ENCODE results near the gene WDR12. TPM values are rescaled to one million over a fixed set of nuclear protein-coding genes. Genes with fewer than 3 reads are reported as not detected.
"Not testable (repeated sequence)": the region's sequence is repeated elsewhere in the genome, so short reads cannot be mapped to it uniquely, and the experiment has no call there.

The WDR12 gene
- total RNA-seq, 1 donor from 2014 or later, result 66.9 TPM

GRCh38 chr2:202905507-202905906 lies 6.0 kb downstream of the WDR12 start:
- intact Hi-C loops (cut with micrococcal nuclease), result not testable (repeated sequence)

- intact Hi-C loops (cut with micrococcal nuclease), result no loop called here
These were observed 26.3 kb downstream of the WDR12 start for GRCh38 chr2:202885190-202885589.

- intact Hi-C loops (cut with micrococcal nuclease), result no loop called here
These were observed 27.3 kb downstream of the WDR12 start for GRCh38 chr2:202883987-202884675.

- intact Hi-C loops (cut with micrococcal nuclease), result no loop called here
These were observed 29.9 kb downstream of the WDR12 start for GRCh38 chr2:202881570-202881969.

- intact Hi-C loops (cut with micrococcal nuclease), result no loop called here
These were observed 33.8 kb downstream of the WDR12 start for GRCh38 chr2:202877699-202878098.

DNA sequence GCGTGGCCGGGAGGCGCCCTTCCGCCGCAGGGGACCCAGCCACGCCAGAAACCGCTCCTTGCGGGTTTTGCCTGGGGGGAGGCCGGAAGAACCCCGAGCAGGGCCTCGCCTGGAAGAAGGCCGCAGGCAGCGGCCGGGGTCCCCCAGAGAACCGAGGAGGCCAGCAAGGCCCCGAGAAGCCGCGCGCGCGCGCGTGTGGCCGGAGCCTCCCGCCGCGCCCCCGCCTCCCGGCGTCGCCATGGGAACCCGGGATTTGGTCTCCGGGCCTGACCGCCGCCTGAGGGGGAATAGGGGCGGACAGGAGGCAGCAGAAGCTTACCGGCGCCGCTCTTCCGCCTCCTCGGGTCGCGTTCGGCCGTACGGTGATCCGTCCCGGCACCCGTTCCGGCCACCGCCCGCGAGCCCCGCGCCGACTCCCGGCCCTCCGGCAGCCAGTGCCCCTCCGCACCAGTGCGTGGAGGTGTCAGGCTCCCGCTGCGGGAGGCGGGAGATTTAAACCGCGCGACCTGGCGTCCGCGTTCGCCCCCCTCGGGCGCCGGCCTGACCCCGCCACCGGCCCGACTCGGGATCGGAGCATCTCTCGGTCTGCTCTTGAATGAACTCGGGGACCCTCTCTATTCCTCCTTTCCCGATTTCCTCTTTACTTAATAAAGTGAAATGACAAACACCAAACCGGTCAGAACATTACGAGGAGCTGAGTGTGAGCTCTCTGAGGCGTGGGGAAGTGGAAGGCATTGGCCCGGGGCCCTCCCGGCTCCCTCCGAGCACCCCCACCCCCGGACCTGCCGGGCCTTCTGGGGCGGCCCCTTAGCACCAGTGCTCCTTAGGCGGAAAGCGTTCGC lies 40.0 kb downstream of the WDR12 start, which contains the start of gene ICA1L:
Gene ICA1L, minus strand, starts transcription at position 467 of the 842 bp plus-strand sequence. CDS start 42,757 bp downstream, outside the sequence.
- intact Hi-C loops (cut with micrococcal nuclease), result loop anchor here (1.0 to 2.0 kb wide), 4 partner anchors 40 to 237 kb away; partner anchors contain the start of genes FAM117B, NBEAL1 and WDR12

DNA sequence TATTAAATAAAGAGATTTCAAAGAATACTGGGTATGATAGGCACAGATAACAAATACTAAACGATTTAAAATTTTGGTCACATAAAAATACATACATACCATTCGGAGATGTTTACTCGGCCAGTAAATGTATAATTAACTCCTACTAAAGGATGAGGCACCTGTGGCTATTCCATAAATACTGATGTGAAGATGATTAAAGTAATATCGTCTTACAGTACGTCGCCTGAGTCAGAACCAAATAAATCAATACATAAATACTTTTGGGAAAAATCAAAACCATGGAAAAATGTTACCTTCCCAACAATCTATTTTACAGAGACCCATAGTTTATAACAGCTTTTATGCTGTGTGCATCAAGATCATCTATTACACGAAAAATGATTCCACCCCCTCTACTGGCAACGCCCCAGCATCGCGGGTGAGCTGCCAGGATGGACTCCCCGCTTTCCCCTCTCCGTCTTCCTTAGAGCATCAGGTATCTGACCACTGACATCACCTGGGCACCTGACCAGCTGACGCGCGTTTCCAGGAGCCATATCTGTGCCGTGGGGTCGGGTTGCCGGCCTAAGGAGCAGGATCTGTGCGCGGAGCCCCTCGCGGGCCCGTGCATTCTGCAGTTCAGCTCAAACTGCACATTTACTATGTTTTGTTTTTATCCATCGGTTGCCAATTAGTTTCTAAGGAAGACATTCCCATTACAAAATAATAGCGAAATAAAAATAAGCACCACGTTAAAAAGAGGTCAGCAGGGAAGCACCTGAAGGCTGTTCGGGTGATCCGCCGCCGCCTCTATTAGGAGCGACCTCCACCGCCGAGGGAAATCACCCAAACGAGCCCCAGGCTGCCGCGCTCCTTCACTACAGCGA lies 40.8 kb downstream of the WDR12 start:
- intact Hi-C loops (cut with micrococcal nuclease), result loop anchor here (1.0 to 2.0 kb wide), 6 partner anchors 40 to 296 kb away; partner anchors contain the start of genes FAM117B, NBEAL1 and WDR12

GRCh38 chr2:202861987-202862386 lies 49.5 kb downstream of the WDR12 start:
- intact Hi-C loops (cut with micrococcal nuclease), result no loop called here

DNA sequence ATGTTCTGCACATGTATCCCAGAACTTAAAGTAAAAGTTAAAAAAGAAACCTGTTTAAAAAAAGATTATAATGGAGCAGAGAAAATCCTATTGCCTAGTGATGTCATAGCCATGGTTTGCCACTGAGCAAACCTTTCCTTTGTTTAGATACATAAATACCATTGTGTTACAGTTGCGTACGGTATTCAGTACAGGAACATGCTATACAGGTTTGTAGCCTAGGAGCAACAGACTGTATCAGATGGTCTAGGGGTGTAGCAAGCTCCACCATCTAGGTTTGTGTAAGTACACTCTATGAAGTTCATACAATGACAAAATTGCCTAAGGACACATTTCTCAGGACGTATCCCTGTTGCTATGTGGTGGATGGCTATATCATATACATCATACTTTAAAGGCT lies 52.9 kb downstream of the WDR12 start:
- intact Hi-C loops (cut with micrococcal nuclease), result no loop called here

- intact Hi-C loops (cut with micrococcal nuclease), result not testable (repeated sequence)
These were observed 62.1 kb downstream of the WDR12 start for GRCh38 chr2:202849343-202849742.

DNA sequence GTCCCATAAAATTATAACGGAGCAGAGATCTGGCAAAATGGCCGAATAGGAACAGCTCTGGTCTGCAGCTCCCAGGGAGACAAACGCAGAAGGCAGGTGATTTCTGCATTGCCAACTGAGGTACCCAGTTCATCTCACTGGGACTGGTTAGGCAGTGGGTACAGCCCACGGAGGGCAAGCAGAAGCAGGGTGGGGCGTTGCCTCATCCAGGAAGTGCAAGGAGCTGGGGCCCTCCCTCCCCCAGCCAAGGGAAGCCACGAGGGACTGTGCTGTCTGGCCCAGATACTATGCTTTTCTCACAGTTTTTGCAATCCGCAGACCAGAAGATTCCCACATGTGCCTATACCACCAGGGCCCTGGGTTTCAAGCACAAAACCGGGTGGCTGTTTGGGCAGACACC lies 62.7 kb downstream of the WDR12 start:
- intact Hi-C loops (cut with micrococcal nuclease), result no loop called here

DNA sequence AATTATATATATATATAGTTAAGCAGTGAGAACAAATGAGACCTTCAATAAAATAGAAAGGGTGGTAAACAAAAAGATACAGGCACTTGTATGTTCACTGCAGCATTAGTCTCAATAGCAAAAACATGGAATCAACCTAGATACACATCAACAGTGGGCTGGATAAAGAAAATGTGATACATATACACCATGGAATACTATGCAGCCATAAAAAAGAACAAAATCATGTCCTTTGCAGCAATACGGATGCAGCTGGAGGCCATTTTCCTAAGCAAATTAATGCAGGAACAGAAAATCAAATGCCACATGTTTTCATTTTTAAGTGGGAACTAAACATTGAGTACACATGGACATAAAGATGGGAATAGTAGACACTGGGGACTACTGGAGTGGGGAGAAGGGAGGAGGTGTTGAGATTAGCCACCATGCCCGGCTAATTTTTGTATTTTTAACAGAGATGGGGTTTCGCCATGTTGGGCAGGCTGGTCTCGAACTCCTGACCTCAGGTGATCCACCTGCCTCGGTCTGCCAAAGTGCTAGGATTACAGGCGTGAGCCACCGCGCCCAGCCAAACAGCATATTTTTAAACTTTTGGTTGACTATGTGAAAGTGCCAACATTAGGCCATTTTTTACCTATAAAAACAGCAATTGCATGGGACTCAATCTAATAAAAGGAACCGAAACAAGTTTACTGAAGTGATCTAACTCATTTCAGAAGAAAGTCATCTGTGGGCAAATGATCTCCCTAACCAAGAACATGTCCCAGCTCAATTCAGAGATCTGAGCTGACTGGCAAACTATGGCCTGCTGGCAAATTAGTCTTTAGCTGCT lies 63.6 kb downstream of the WDR12 start:
- intact Hi-C loops (cut with micrococcal nuclease), result no loop called here

- intact Hi-C loops (cut with micrococcal nuclease), result no loop called here
These were observed 66.8 kb downstream of the WDR12 start for GRCh38 chr2:202844656-202845055.

DNA sequence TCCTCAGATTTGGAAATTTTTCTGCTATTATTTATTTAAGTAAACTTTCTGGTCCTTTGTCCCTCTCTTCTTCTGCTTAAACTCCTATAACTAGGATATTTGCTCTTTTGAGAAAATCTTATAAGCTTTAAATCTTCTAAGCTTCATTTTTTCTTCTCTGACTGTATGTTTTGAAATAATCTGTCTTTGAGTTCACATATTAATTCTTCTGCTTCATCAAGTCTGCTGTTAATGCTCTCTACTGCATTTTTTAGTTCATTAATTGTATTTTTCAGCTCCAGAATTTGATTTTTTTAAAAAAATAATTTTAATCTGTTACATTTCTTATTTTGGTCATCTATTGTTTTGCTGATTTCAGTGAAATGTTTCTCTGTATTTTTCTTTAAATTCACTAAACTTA lies 68.8 kb downstream of the WDR12 start:
- intact Hi-C loops (cut with micrococcal nuclease), result no loop called here

DNA sequence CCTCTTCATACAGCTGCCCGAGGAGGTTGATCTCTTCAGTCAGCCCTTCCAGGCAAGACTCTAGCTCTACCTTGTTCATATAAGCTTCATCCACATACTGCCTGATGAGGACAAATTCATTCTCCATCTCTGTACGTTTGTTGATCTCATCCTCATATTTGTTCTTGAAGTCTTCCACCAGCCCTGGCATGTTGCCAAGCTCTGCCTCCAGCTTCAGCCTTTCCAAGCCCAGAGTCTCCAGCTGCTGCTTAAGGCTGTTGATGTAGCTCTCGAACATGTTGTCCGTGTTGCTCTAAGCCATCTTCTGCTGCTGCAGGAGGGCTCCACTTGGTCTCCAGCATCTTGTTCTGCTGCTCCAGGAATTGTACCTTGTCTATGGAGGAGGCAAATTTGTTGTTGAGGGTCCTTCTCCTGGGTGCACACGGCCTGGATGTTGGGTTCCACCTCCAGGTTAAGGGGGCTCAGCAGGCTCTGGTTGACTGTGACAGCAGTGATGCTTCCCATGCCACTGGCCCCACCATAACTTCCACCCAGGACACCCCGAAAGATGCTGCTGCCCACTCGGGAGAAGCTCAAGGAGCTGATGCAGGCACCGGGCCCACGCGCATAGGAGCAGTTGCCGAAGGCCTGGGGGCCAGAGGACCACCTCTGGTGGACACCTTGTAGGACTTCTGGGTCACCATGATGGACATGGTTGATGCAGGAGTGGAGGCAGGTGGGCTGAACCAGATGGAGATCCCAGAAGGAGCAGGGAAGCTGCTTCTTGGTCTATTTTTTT lies 70.2 kb downstream of the WDR12 start:
- intact Hi-C loops (cut with micrococcal nuclease), result no loop called here

DNA sequence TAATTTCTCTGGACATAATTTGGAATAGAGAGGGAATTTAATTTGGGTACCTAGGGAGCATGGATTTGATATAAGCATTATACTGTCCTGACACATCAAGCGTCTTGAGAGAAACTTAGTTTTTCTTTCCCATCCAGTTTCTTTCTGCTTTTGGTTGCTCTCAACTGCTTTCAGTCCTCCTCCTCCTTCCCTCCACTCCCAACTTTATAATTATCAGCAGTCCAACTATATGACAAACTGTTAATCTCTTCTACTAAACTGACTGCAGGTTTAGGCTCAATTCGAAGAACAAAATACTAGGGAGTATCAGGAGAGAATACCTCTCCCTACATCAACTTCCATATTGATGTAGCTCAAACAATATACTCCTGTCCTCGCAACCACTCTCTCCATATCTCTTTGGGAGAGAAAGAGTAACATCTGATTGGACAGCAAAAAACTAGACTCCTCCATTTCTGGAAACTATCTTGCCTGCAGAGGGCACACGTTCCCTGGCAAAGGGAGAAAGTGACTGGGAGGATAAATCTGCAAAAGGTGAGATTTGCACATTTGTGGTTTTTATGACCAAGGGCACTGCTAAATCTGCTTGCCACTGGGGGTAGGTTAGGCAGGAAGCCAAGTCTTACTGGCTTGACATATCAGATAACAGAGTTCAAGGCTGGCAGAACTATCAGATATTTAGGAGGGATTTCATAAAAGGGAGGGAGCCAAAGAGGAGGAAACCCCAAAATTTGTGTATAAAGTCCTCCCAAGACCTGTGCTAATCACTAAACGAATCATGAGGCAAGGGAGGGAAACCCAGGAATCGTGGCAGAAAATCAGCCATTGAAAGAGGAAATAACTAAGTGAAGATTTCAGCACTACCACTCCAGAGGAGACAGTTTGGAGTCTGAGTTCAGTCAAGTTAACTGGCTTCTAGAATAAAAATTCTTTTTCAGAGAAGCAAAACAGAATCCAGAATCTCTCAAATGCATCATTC lies 79.9 kb downstream of the WDR12 start:
- intact Hi-C loops (cut with micrococcal nuclease), result loop anchor here (2.0 kb wide), 2 partner anchors 39 to 623 kb away; partner anchors contain the start of gene ICA1L

DNA sequence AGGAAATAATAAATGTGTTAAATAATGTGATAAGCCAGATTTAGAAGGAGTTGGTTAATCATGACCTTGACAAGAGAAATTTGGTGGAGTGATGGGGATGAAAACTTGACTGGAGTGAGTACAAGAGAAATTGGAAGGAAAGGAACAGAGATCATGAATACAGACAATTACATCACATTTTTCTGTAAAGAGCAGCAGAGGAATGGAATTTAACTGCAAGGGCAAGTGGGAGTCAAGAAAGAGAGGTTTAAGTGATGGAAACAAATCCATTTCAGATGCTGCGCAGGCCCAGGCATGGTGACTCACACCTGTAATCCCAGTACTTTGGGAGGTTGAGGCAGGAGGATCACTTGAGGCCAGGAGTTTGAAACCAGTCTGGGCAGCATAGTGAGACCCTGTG lies 86.6 kb downstream of the WDR12 start:
- intact Hi-C loops (cut with micrococcal nuclease), result no loop called here
